SU-DHL-6 (cell line): Measurements from ENCODE around the gene ERC1.

Source experiments
- H2AFZ ChIP-seq: fragments of 200-600 bp; sonication (generic); 2 replicates; pipeline ENCODE4 v1.6.1; 2014; ENCODE audit warnings: low read depth, mild to moderate bottlenecking, moderate library complexity, mixed read lengths, antibody characterized with exemption, low read length; ENCODE audit not compliant: severe bottlenecking
- H3F3A ChIP-seq: fragments of 200-600 bp; shearing (Covaris generic); 2 replicates; pipeline ENCODE4 v1.6.0; 2016; ENCODE audit warnings: antibody characterized with exemption, mild to moderate bottlenecking; ENCODE audit not compliant: insufficient read depth
- H3K27ac ChIP-seq: fragments of 200-600 bp; sonication (generic); 2 replicates; pipeline ENCODE4 v1.5.1; 2016; ENCODE audit warnings: low read depth, mild to moderate bottlenecking, low read length, moderate library complexity, mixed read lengths
- H3K27me3 ChIP-seq: fragments of 200-600 bp; sonication (generic), shearing (Covaris generic); 2 replicates; pipeline ENCODE4 v1.6.0; 2014; ENCODE audit warnings: mild to moderate bottlenecking, low read length
- H3K36me3 ChIP-seq: fragments of 200-600 bp; sonication (generic); 2 replicates; pipeline ENCODE4 v1.6.1; 2014; ENCODE audit warnings: mild to moderate bottlenecking, low read length, mixed read lengths
- H3K4me2 ChIP-seq: fragments of 300-600, 200-600 bp; shearing (Covaris generic), sonication (generic); 2 replicates; pipeline ENCODE4 v1.6.0; 2014; ENCODE audit warnings: low read length, low read depth, mild to moderate bottlenecking; ENCODE audit not compliant: poor library complexity, severe bottlenecking
- H3K4me3 ChIP-seq: fragments of 200-600 bp; sonication (generic); 2 replicates; pipeline ENCODE4 v1.5.1; 2014; ENCODE audit warnings: antibody characterized with exemption, low read length, mild to moderate bottlenecking, mixed read lengths; ENCODE audit not compliant: insufficient read depth, poor library complexity, severe bottlenecking
- H3K79me2 ChIP-seq: fragments of 200-600 bp; sonication (generic); 2 replicates; pipeline ENCODE4 v1.6.1; 2014; ENCODE audit warnings: mild to moderate bottlenecking, low read length, moderate library complexity; ENCODE audit not compliant: insufficient read depth
- H3K9ac ChIP-seq: fragments of 200-600 bp; sonication (generic); 2 replicates; pipeline ENCODE4 v1.7.0; 2014; ENCODE audit warnings: mild to moderate bottlenecking, low read length
- H3K9me2 ChIP-seq: fragments of 200-600 bp; sonication (generic); replicated peaks from 2 replicates; pipeline ENCODE4 v1.6.1; 2014; ENCODE audit warnings: low read length; ENCODE audit not compliant: insufficient read depth
- H3K9me3 ChIP-seq: fragments of 200-600 bp; sonication (generic); 2 replicates; pipeline ENCODE4 v1.6.1; 2014; ENCODE audit warnings: low read length, mixed read lengths; ENCODE audit not compliant: insufficient read depth
- H4K20me1 ChIP-seq: fragments of 200-600 bp; sonication (generic); 2 replicates; pipeline ENCODE4 v1.6.1; 2014; ENCODE audit warnings: low read depth, mild to moderate bottlenecking, antibody characterized with exemption, low read length, moderate library complexity, mixed read lengths
- CTCF ChIP-seq: fragments of 200-600 bp; sonication (generic); IDR thresholded peaks from one replicate; pipeline ENCODE4 v1.5.1; 2017; ENCODE audit warnings: antibody characterized with exemption, mild to moderate bottlenecking, low read length, moderate library complexity; ENCODE audit not compliant: insufficient read depth, poor library complexity, severe bottlenecking
- EZH2phosphoT487 ChIP-seq: fragments of 200-600 bp; sonication (generic), shearing (Covaris generic); conservative IDR thresholded peaks from 2 replicates; pipeline ENCODE4 v1.6.1; 2018; ENCODE audit warnings: mild to moderate bottlenecking, antibody characterized with exemption, low read length, moderate library complexity, mixed read lengths

The ERC1 gene

DNA sequence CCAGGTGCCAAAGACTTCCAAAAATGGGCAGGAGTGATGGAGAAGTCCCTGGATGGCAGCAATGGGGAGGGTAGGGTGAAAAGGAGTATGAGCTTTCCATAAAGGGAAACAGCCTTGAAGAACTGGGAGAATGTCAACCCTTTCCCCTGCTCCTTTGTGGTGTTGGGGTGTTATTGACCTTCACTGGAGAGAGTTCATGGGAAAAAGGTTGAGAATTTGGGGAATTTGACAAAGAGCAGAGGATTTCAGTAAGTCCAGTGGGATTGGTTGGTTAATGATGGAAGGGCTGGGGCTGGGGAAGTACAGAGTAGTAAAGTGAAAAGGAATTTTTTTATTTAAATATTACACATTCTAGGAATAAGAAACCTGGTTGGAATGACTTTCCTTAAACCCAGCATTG lies 116.6 kb downstream of the ERC1 start:
- H4K20me1 ChIP-seq: no peaks in the 10 kb centered on the region
- H3K9me3 ChIP-seq: no peaks in the 10 kb centered on the region
- H3K4me3 ChIP-seq: no peak overlapping the region
- no peak overlapping the region for H3K4me2 ChIP-seq
- H3F3A ChIP-seq: no peaks in the 10 kb centered on the region
- H3K27me3 ChIP-seq: no peaks in the 10 kb centered on the region
- no peak overlapping the region for H3K9ac ChIP-seq
- H3K9me2 ChIP-seq: no peaks in the 10 kb centered on the region
- H2AFZ ChIP-seq: no peak overlapping the region
- no peak overlapping the region for H3K27ac ChIP-seq
- no peaks in the 10 kb centered on the region for H3K79me2 ChIP-seq
- H3K36me3 ChIP-seq: no peaks in the 10 kb centered on the region
- TF ChIP-seq EZH2phosphoT487: no peak
- TF ChIP-seq CTCF: no peak

DNA sequence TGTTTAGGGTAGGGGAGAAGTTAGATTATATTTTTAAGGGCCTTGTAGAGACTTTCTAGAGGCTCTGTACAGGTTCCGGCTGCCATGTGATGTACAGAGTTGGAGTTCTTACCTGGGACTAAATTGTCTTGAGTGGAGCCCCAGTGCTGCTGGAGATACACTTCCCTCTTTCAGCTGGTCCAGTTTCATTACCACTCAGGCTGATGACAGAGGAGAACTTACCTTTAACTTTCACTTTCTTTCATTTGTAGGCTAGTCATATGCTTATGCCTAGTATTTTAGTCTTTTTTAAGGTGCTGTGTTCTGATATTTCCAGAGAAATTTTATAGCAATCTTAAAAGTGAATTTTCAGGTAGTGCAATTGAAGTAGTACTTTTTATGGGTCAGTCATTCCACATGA lies 117.3 kb downstream of the ERC1 start:
- Histone ChIP-seq H4K20me1 (no peaks in the 10 kb centered on the region), H3K9ac (no peak overlapping the region), H3K79me2 (no peaks in the 10 kb centered on the region), H3K4me2 (peak overlapping the region; percentile 20), H2AFZ (no peak overlapping the region), H3K27me3 (no peaks in the 10 kb centered on the region), H3K36me3 (no peaks in the 10 kb centered on the region), H3K9me2 (no peaks in the 10 kb centered on the region), H3K4me3 (no peak overlapping the region), H3F3A (no peaks in the 10 kb centered on the region), H3K27ac (no peak overlapping the region), H3K9me3 (no peaks in the 10 kb centered on the region)
- TF ChIP-seq CTCF: no peak
- no peak for TF ChIP-seq EZH2phosphoT487

DNA sequence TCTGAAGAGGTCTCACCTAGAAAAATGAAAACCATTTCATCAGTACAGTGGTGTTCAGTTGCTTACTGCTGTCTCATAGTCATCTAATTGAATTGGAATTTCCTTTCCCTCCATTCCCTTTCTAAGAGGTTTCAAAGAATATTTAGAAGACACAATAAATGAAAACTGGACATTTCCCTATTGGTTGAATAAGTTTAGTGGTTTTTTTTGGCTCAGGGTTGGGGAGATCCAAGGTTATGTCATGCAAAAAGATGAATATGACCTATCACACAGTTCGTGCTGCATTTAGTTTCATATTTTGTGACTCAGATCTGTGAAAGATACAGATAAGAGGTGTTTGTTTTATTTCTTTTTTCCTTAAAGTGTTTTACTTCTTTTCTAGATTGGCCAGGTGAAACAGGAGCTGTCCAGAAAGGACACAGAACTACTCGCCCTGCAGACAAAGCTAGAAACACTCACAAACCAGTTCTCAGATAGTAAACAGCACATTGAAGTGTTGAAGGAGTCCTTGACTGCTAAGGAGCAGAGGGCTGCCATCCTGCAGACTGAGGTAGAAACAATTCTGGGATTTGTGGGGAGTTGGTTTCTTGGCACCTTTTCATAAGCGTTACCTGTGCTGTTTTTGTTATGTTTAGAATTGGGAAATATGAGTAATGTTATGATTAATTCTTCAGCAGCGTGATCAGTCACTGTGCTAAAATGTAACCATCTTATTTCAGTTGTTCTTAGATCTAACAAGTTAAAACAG lies 124.6 kb downstream of the ERC1 start:
- Histone ChIP-seq H3K79me2 (no peaks in the 10 kb centered on the region), H3K9me3 (no peaks in the 10 kb centered on the region), H3K9me2 (no peaks in the 10 kb centered on the region), H3K9ac (no peak overlapping the region), H3K4me3 (no peak overlapping the region), H3K27me3 (no peaks in the 10 kb centered on the region), H3K4me2 (no peak overlapping the region), H3K36me3 (no peaks in the 10 kb centered on the region), H3K27ac (no peak overlapping the region), H2AFZ (no peak overlapping the region), H3F3A (no peaks in the 10 kb centered on the region), H4K20me1 (no peaks in the 10 kb centered on the region)
- TF ChIP-seq EZH2phosphoT487: no peak
- no peak for TF ChIP-seq CTCF
